Endothelial cell (in vitro differentiated cells): ENCODE data around the gene IFITM1. TPM values are rescaled to one million over a fixed set of nuclear protein-coding genes. Genes with fewer than 3 reads are reported as not detected.
"Not testable (repeated sequence)": the region's sequence is repeated elsewhere in the genome, so short reads cannot be mapped to it uniquely, and the experiment has no call there.

Experiments
- DNase-seq: peaks from one replicate; pipeline ENCODE4 v3.0.0; 2021; ENCODE audit warnings: low spot score
- H3K27ac Mint-ChIP-seq: one replicate; pipeline ENCODE4 v1.8.0; 2021; ENCODE audit warnings: mixed read lengths, inconsistent platforms; ENCODE audit not compliant: unreplicated experiment
- H3K27me3 Mint-ChIP-seq: one replicate; pipeline ENCODE4 v1.8.0; 2021; ENCODE audit warnings: mild to moderate bottlenecking, moderate library complexity, mixed read lengths, inconsistent platforms; ENCODE audit not compliant: unreplicated experiment
- H3K36me3 Mint-ChIP-seq: one replicate; pipeline ENCODE4 v1.8.0; 2021; ENCODE audit warnings: mild to moderate bottlenecking, low read depth, mixed read lengths, inconsistent platforms; ENCODE audit not compliant: unreplicated experiment
- H3K4me1 Mint-ChIP-seq: one replicate; pipeline ENCODE4 v1.8.0; 2021; ENCODE audit warnings: mild to moderate bottlenecking, mixed read lengths, inconsistent platforms; ENCODE audit not compliant: unreplicated experiment
- H3K4me3 Mint-ChIP-seq: one replicate; pipeline ENCODE4 v1.8.0; 2021; ENCODE audit warnings: mild to moderate bottlenecking, mixed read lengths, inconsistent platforms; ENCODE audit not compliant: unreplicated experiment
- H3K9me3 Mint-ChIP-seq: one replicate; pipeline ENCODE4 v1.8.0; 2021; ENCODE audit warnings: mixed read lengths, inconsistent platforms; ENCODE audit not compliant: unreplicated experiment
- total RNA-seq: library from RNA; stranded (reverse); fragmentation: NEBNext Ultra II Directional; extraction: Animal tissue kit (Norgen Biotek cat#: 25700); gene quantifications from one replicate; pipeline ENCODE4 v1.2.1, GENCODE V29; 2021; ENCODE audit not compliant: unreplicated experiment
- TF ChIP-seq, protein P1 (sequence below): fragments of 200-600 bp; sonication (generic); IDR thresholded peaks from one replicate; pipeline ENCODE4 v1.5.0; 2021; ENCODE audit warnings: antibody characterized with exemption; ENCODE audit not compliant: unreplicated experiment

IFITM1 gene
- total RNA-seq, 1 donor from 2014 or later: 23.4 TPM

DNA sequence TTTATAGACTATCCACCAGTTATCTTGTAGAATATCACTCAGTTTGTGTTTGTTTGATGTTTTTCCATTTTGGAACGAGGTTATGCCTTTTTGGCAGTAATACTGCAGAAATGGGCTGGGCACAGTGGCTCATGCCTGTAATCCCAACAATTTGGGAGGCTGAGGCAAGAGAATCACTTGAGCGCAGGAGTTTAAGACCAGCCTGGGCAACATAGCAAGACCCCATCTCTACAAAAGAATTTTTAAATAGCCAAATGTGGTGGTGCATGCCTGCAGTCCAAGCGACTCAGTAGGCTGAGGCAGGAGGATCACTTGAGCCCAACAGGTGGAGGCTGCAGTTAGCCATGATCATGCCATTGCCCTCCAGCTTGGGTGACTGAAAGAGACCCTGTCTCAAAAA, 32.7 kb downstream of the IFITM1 start:
- H3K27me3 Mint-ChIP-seq: peaks cover 1% of the 10 kb centered on the region

DNA sequence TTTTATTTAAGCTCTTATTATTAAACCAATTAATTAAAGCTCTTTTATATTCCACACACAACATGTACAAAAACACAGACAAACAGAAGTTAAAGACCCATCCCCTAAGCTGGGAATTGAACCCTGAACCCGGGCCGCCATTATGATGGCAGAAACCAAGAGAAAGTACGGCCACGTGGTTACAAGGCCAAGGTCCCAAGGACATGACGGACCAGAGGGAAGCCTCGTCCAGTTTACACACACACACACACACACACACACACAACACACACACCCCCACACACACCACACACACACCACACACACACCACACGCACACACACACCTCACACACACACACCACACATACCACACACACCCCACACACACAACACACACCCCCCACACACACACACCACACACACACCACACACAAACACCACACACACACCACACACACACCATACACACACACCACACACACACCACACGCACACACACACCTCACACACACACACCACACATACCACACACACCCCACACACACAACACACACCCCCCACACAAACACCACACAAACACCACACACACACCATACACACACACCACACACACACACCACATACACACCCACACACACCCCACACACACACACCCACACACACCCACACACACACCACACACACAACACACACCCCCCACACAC, 35.6 kb downstream of the IFITM1 start:
- H3K4me1 Mint-ChIP-seq: peaks cover 23% of the 10 kb centered on the region
- H3K9me3 Mint-ChIP-seq, H3K27ac Mint-ChIP-seq, H3K27me3 Mint-ChIP-seq, DNase-seq, H3K4me3 Mint-ChIP-seq, H3K36me3 Mint-ChIP-seq: not testable (repeated sequence)

More for the DNA sequence above, 32.7 kb downstream of the IFITM1 start:
- no peak for DNase-seq
- Mint-ChIP-seq H3K9me3 (no peaks in the 10 kb centered on the region), H3K36me3 (no peaks in the 10 kb centered on the region), H3K27ac (no peak overlapping the region), H3K4me1 (peaks cover 11% of the 10 kb centered on the region), H3K4me3 (no peak overlapping the region)
- TF ChIP-seq, protein P1, sequence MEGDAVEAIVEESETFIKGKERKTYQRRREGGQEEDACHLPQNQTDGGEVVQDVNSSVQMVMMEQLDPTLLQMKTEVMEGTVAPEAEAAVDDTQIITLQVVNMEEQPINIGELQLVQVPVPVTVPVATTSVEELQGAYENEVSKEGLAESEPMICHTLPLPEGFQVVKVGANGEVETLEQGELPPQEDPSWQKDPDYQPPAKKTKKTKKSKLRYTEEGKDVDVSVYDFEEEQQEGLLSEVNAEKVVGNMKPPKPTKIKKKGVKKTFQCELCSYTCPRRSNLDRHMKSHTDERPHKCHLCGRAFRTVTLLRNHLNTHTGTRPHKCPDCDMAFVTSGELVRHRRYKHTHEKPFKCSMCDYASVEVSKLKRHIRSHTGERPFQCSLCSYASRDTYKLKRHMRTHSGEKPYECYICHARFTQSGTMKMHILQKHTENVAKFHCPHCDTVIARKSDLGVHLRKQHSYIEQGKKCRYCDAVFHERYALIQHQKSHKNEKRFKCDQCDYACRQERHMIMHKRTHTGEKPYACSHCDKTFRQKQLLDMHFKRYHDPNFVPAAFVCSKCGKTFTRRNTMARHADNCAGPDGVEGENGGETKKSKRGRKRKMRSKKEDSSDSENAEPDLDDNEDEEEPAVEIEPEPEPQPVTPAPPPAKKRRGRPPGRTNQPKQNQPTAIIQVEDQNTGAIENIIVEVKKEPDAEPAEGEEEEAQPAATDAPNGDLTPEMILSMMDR: no peak

GRCh38 chr11:350033-350722, 36.3 kb downstream of the IFITM1 start:
- H3K4me3 Mint-ChIP-seq, DNase-seq, H3K27me3 Mint-ChIP-seq, H3K9me3 Mint-ChIP-seq, H3K36me3 Mint-ChIP-seq: not testable (repeated sequence)
- Mint-ChIP-seq H3K4me1 (peaks cover 24% of the 10 kb centered on the region), H3K27ac (peak overlapping the region; percentile 43)

DNA sequence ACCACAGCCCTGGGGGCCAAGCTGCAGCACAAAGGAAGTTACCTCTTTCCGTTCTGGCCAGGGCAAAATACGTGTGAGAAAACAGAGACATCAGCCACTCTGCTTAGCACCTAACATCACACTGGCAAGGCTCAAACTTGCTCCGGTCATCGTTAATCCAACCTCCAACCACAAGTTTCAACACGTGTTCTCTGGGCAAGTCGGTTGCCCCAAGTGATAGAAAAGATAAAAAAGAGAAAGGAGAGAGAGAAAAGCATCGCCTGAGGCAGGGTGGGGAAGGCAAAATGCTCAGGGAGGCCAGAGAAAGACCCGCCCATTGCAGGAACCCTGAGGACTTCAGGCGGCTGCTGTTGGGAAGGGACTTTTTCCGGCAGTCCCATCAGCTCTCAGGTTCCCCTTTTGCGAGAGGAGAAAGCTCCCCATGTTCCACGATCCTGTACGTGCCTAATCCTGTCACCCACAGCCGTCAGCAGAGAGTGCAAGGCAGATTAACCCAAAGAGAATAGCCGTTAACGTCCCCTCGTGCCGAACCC, 36.9 kb downstream of the IFITM1 start:
- H3K36me3 Mint-ChIP-seq: no peaks in the 10 kb centered on the region
- H3K4me3 Mint-ChIP-seq: no peak overlapping the region
- TF ChIP-seq, protein P1: no peak
- H3K27me3 Mint-ChIP-seq: peaks cover 10% of the 10 kb centered on the region
- H3K27ac Mint-ChIP-seq: peak overlapping the region; percentile 43
- H3K4me1 Mint-ChIP-seq: peaks cover 27% of the 10 kb centered on the region
- no peak for DNase-seq
- no peaks in the 10 kb centered on the region for H3K9me3 Mint-ChIP-seq

DNA sequence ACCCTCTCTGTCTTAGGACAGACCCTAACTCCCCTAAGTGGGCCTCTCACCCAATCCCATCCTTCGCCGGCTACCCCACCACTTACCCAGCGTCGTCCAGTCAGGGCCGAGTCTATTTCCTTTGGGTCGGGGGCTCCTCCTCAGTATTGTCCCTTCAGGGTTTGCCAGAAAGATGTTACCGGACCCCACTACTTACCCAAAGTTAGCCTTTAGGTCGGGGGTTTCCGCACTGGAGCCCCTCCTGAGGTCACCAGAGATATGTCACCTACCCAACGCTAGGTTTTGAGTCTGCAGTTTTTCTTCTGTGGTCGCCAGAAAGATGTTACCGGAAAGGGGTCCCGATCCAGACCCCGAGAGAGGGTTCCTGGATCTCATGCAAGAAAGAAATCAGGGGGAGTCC, 37.6 kb downstream of the IFITM1 start:
- DNase-seq: no peak
- no peaks in the 10 kb centered on the region for H3K36me3 Mint-ChIP-seq
- H3K9me3 Mint-ChIP-seq: no peaks in the 10 kb centered on the region
- no peak overlapping the region for H3K27ac Mint-ChIP-seq
- H3K4me1 Mint-ChIP-seq: peaks cover 27% of the 10 kb centered on the region
- H3K27me3 Mint-ChIP-seq: peaks cover 10% of the 10 kb centered on the region
- no peak overlapping the region for H3K4me3 Mint-ChIP-seq
- TF ChIP-seq, protein P1: no peak
